Activated T-cell treated with anti-CD3 and anti-CD28 coated beads, Interleukin-2, amount 50 U/mL, for 72 hours (primary cell): ENCODE results near the gene LAMB3. TPM values are rescaled to one million over a fixed set of nuclear protein-coding genes. Genes with fewer than 3 reads are reported as not detected.

Source experiments
- ATAC-seq, 2 donors: fragments of 150-1000 bp; cut with Tn5 transposase; replicated peaks in 1 of 2; 2 replicates each; pipeline ENCODE4 v1.10.0; 2021; ENCODE audit warnings: moderate library complexity in 2 of 2, mild to moderate bottlenecking in 1 of 2
- DNase-seq, 2 donors: peaks; one replicate each; pipeline ENCODE4 v3.0.0; 2021 to 2022; ENCODE audit warnings: mixed read lengths in 1 of 2
- H3K27ac Mint-ChIP-seq: one replicate; pipeline ENCODE4 v1.8.0; 2022; ENCODE audit warnings: mild to moderate bottlenecking, moderate library complexity, mixed read lengths
- H3K27me3 Mint-ChIP-seq: one replicate; pipeline ENCODE4 v1.8.0; 2022; ENCODE audit warnings: low read depth, mixed read lengths
- H3K36me3 Mint-ChIP-seq, 2 donors: one replicate each; pipeline ENCODE4 v1.8.0; 2022; ENCODE audit warnings: mixed read lengths in 2 of 2, mild to moderate bottlenecking in 1 of 2; ENCODE audit not compliant: insufficient read depth in 2 of 2
- H3K4me1 Mint-ChIP-seq: one replicate; pipeline ENCODE4 v1.8.0; 2022; ENCODE audit warnings: low read depth, mixed read lengths
- H3K4me3 Mint-ChIP-seq, 2 donors: one replicate each; pipeline ENCODE4 v1.8.0; 2022; ENCODE audit warnings: mild to moderate bottlenecking in 2 of 2, mixed read lengths in 2 of 2, moderate library complexity in 2 of 2
- H3K9me3 Mint-ChIP-seq, 2 donors: one replicate each; pipeline ENCODE4 v1.8.0; 2022; ENCODE audit warnings: mixed read lengths in 2 of 2
- total RNA-seq, 2 donors: library from RNA; stranded (reverse); gene quantifications; one replicate each; pipeline ENCODE4 v1.2.3, GENCODE V29; 2022

LAMB3 gene
- total RNA-seq, 2 donors from 2014 or later: 5.9 to 26.0 TPM

- Mint-ChIP-seq H3K27me3 (peaks cover 16% of the 10 kb centered on the region), H3K4me1 (no peaks in the 10 kb centered on the region), H3K9me3 (no peaks in the 10 kb centered on the region), H3K27ac (no peak overlapping the region), H3K4me3 (no peak overlapping the region), H3K36me3 (no peaks in the 10 kb centered on the region)
- DNase-seq (no peak), ATAC-seq (no peak)
Measured at GRCh38 chr1:209641832-209642172, 10.4 kb downstream of the LAMB3 start.

- Mint-ChIP-seq H3K4me1 (peaks cover 19% of the 10 kb centered on the region), H3K4me3 (no peak overlapping the region), H3K36me3 (no peaks in the 10 kb centered on the region), H3K27ac (no peak overlapping the region), H3K27me3 (peaks cover 13% of the 10 kb centered on the region), H3K9me3 (no peaks in the 10 kb centered on the region)
- DNase-seq: no peak
- ATAC-seq: no peak
Measured at GRCh38 chr1:209635850-209636249, 16.4 kb downstream of the LAMB3 start.

- DNase-seq (no peak), ATAC-seq (no peak)
- H3K36me3 Mint-ChIP-seq: no peaks in the 10 kb centered on the region
- H3K9me3 Mint-ChIP-seq: no peaks in the 10 kb centered on the region
- H3K27me3 Mint-ChIP-seq: peaks cover 13% of the 10 kb centered on the region
- no peak overlapping the region for H3K4me3 Mint-ChIP-seq
- H3K4me1 Mint-ChIP-seq: peaks cover 21% of the 10 kb centered on the region
- no peak overlapping the region for H3K27ac Mint-ChIP-seq
Measured at GRCh38 chr1:209634005-209634737, 18.1 kb downstream of the LAMB3 start.

GRCh38 chr1:209633335-209633997 is 18.8 kb downstream of the LAMB3 start:
- Mint-ChIP-seq H3K4me1 (peaks cover 28% of the 10 kb centered on the region), H3K27me3 (peaks cover 13% of the 10 kb centered on the region), H3K27ac (no peak overlapping the region), H3K36me3 (no peaks in the 10 kb centered on the region), H3K4me3 (no peak overlapping the region), H3K9me3 (no peaks in the 10 kb centered on the region)
- DNase-seq (no peak), ATAC-seq (no peak)

GRCh38 chr1:209630383-209631225 is 21.6 kb downstream of the LAMB3 start:
- Mint-ChIP-seq H3K4me3 (no peak overlapping the region), H3K4me1 (peaks cover 38% of the 10 kb centered on the region), H3K9me3 (no peaks in the 10 kb centered on the region), H3K27ac (no peak overlapping the region), H3K27me3 (no peaks in the 10 kb centered on the region), H3K36me3 (no peaks in the 10 kb centered on the region)
- DNase-seq (no peak), ATAC-seq (no peak)

GRCh38 chr1:209629621-209630382 is 22.4 kb downstream of the LAMB3 start:
- Mint-ChIP-seq H3K27ac (no peak overlapping the region), H3K9me3 (no peaks in the 10 kb centered on the region), H3K27me3 (no peaks in the 10 kb centered on the region), H3K4me1 (peaks cover 35% of the 10 kb centered on the region), H3K4me3 (peak overlapping the region in 1 of 2 donors; percentile 18), H3K36me3 (no peaks in the 10 kb centered on the region)
- no peak for ATAC-seq
- no peak for DNase-seq

- Mint-ChIP-seq H3K9me3 (no peaks in the 10 kb centered on the region), H3K27me3 (no peaks in the 10 kb centered on the region), H3K4me1 (peaks cover 28% of the 10 kb centered on the region), H3K27ac (peak overlapping the region; percentile 36), H3K4me3 (peak overlapping the region in 1 of 2 donors; percentile 18), H3K36me3 (no peaks in the 10 kb centered on the region)
- DNase-seq (peak; percentile 16 to 27), ATAC-seq (peak; percentile 55 to 68)
Measured at GRCh38 chr1:209628618-209629299, 23.5 kb downstream of the LAMB3 start.

GRCh38 chr1:209627732-209628196 is 24.5 kb downstream of the LAMB3 start:
- Mint-ChIP-seq H3K9me3 (no peaks in the 10 kb centered on the region), H3K4me3 (no peak overlapping the region), H3K27ac (no peak overlapping the region), H3K4me1 (peaks cover 19% of the 10 kb centered on the region), H3K27me3 (no peaks in the 10 kb centered on the region), H3K36me3 (no peaks in the 10 kb centered on the region)
- ATAC-seq (peak; percentile 81 to 85), DNase-seq (peak; percentile 84 to 89)

- DNase-seq (no peak), ATAC-seq (peak; percentile 3 to 8)
- no peaks in the 10 kb centered on the region for H3K36me3 Mint-ChIP-seq
- H3K4me3 Mint-ChIP-seq: no peak overlapping the region
- H3K27me3 Mint-ChIP-seq: no peaks in the 10 kb centered on the region
- H3K9me3 Mint-ChIP-seq: no peaks in the 10 kb centered on the region
- H3K27ac Mint-ChIP-seq: no peak overlapping the region
- H3K4me1 Mint-ChIP-seq: peaks cover 19% of the 10 kb centered on the region
Measured at GRCh38 chr1:209627027-209627731, 25.0 kb downstream of the LAMB3 start.

GRCh38 chr1:209626346-209627026 is 25.7 kb downstream of the LAMB3 start:
- Mint-ChIP-seq H3K4me3 (no peak overlapping the region), H3K36me3 (no peaks in the 10 kb centered on the region)
- DNase-seq: no peak

GRCh38 chr1:209625791-209626285 is 26.4 kb downstream of the LAMB3 start:
- Mint-ChIP-seq H3K27ac (no peak overlapping the region), H3K4me3 (no peak overlapping the region), H3K9me3 (no peaks in the 10 kb centered on the region), H3K27me3 (no peaks in the 10 kb centered on the region), H3K36me3 (no peaks in the 10 kb centered on the region), H3K4me1 (peaks cover 19% of the 10 kb centered on the region)
- ATAC-seq (no peak), DNase-seq (no peak)

More at GRCh38 chr1:209626346-209627026, 25.7 kb downstream of the LAMB3 start:
- peaks cover 19% of the 10 kb centered on the region for H3K4me1 Mint-ChIP-seq
- H3K27me3 Mint-ChIP-seq: no peaks in the 10 kb centered on the region
- ATAC-seq: no peak
- H3K9me3 Mint-ChIP-seq: no peaks in the 10 kb centered on the region
- no peak overlapping the region for H3K27ac Mint-ChIP-seq
